ENCODE results near the gene DMWD. TPM values are rescaled to one million over a fixed set of nuclear protein-coding genes. Genes with fewer than 3 reads are reported as not detected.

DMWD gene
- total and polyA plus RNA-seq, 2 of the 13 experiments (the other 11 are each of a cell fraction or from before 2014, with no cell fraction given), result 10.3 to 14.9 TPM

GRCh38 chr19:45765702-45766295 lies 26.8 kb downstream of the DMWD start (continued):
- no peak for TF ChIP-seq MXI1 (IDR thresholded peaks at IDR 0.05; ENCODE audit: borderline replicate concordance, low read depth, low read length)
- no peak for TF ChIP-seq ZFP91 (CRISPR knock-in tag; IDR thresholded peaks at IDR 0.05; ENCODE audit: borderline replicate concordance)
- TF ChIP-seq IKZF4 (CRISPR knock-in tag; IDR thresholded peaks at IDR 0.05; ENCODE audit: borderline replicate concordance, low read depth, not compliant biosample characterization), result no peak
- no peak for TF ChIP-seq ZNF747 (CRISPR knock-in tag; IDR thresholded peaks at IDR 0.05; ENCODE audit: borderline replicate concordance)
- TF ChIP-seq ATF7-NPFF (CRISPR knock-in tag; IDR thresholded peaks at IDR 0.05; ENCODE audit: low read depth), result no peak
- no peak for TF ChIP-seq ATM (IDR thresholded peaks at IDR 0.05; ENCODE audit: borderline replicate concordance)
- no peak for TF ChIP-seq ZNF703 (CRISPR knock-in tag; IDR thresholded peaks at IDR 0.05; ENCODE audit: borderline replicate concordance)
- no peak for TF ChIP-seq NFRKB (IDR thresholded peaks at IDR 0.05)
- peak; percentile 88 for TF ChIP-seq AGO1 (IDR thresholded peaks at IDR 0.05; ENCODE audit: low read depth, low read length, poor library complexity, severe bottlenecking)
- TF ChIP-seq SATB2 (CRISPR knock-in tag; IDR thresholded peaks at IDR 0.05), result no peak
- TF ChIP-seq ZNF143 (CRISPR knock-in tag; IDR thresholded peaks at IDR 0.05), result no peak
- no peak for TF ChIP-seq ZBTB44 (CRISPR knock-in tag; IDR thresholded peaks at IDR 0.05)
- TF ChIP-seq ZNF597 (CRISPR knock-in tag; IDR thresholded peaks at IDR 0.05), result no peak
- TF ChIP-seq ZNF792 (CRISPR knock-in tag; IDR thresholded peaks at IDR 0.05), result no peak
- no peak for TF ChIP-seq MBNL3 (CRISPR knock-in tag; conservative IDR thresholded peaks at IDR 0.05)
- no peak for TF ChIP-seq TBP (CRISPR knock-in tag; IDR thresholded peaks at IDR 0.05)
- no peak for TF ChIP-seq MXD1 (CRISPR knock-in tag; IDR thresholded peaks at IDR 0.05)
- no peak for TF ChIP-seq ZNF841 (CRISPR knock-in tag; IDR thresholded peaks at IDR 0.05; ENCODE audit: borderline replicate concordance)
- 0 out of 2 replicates have a peak, but pooled peaks have one; percentile 41 for TF ChIP-seq ZNF616 (CRISPR knock-in tag; IDR thresholded peaks at IDR 0.05; ENCODE audit: low read depth)
- TF ChIP-seq NR2F2 (IDR thresholded peaks at IDR 0.05; ENCODE audit: borderline replicate concordance, low read depth), result no peak
- TF ChIP-seq DRAP1 (CRISPR knock-in tag; IDR thresholded peaks at IDR 0.05), result no peak
- no peak for TF ChIP-seq ZBTB26 (CRISPR knock-in tag; IDR thresholded peaks at IDR 0.05; ENCODE audit: borderline replicate concordance)
- no peak for TF ChIP-seq ZNF75D (CRISPR knock-in tag; IDR thresholded peaks at IDR 0.05; ENCODE audit: borderline replicate concordance)
- no peak for TF ChIP-seq ZMAT3 (CRISPR knock-in tag; conservative IDR thresholded peaks at IDR 0.05)
- no peak for TF ChIP-seq ADNP (CRISPR knock-in tag; IDR thresholded peaks at IDR 0.05)
